SH-SY5Y (cell line): ENCODE measurements around the gene GAPDH.

Source experiments
- GATA2 ChIP-seq: IDR thresholded peaks from 2 replicates; pipeline ENCODE4 v1.6.1; 2011; ENCODE audit warnings: mild to moderate bottlenecking, low read depth, low read length
- GATA3 ChIP-seq: IDR thresholded peaks from 2 replicates; pipeline ENCODE4 v1.6.1; 2011; ENCODE audit warnings: low read depth, mild to moderate bottlenecking, low read length, moderate library complexity

DNA sequence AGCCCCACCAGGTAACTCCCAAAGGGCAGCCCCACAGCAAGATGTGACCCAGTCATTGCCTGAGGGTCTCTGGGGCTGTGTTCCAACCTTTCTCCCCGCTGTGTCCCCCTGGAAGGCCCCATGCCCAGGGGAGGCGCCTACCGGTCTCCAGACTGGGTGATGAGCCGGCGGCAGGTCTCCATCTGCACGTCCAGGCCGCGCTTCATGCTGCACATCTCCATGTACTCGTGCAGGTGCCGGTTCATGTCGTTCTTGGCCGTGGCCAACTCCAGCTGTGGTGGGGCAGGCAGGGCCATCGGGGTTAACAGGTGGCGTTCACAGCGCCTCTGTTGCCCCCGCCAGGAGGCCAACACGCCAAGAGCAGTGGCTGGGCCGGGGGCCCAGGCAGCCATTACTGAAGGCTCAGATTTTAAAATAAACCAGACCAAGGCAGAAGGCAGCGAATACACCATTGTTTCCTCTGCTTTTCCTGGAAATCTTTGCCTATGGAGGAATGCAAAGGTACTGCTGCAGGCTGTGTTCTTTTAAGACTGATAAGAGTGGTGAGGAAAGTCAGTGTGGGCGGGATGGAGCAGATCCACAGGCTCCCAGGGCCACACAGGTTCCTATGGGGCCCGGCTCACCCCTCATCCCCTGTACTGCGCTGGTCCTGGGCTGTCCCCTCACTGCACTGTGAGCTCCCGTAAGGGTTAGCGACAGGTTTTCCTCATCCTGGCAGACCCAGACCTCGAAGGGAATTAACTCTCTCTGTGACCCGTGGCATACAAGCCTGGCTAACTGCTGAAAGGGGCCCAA is 7.3 kb downstream of the GAPDH start:
- no peak for TF ChIP-seq GATA2
- no peak for TF ChIP-seq GATA3
